Measurements from ENCODE around the gene TAF1D.

TAF1D gene

GRCh38 chr11:93773601-93774200 is 32.4 kb upstream of the TAF1D start:
- TF ChIP-seq SUZ12 (IDR thresholded peaks at IDR 0.05) (no peak), SP1 (IDR thresholded peaks at IDR 0.05) (no peak), HDGF (IDR thresholded peaks at IDR 0.05; ENCODE audit: borderline replicate concordance) (no peak), FOXK2 (IDR thresholded peaks at IDR 0.05) (no peak), LEF1 (IDR thresholded peaks at IDR 0.05; ENCODE audit: borderline replicate concordance) (no peak), FOXA1 (IDR thresholded peaks at IDR 0.05) (no peak), TARDBP (IDR thresholded peaks at IDR 0.05) (no peak), FOXM1 (IDR thresholded peaks at IDR 0.05; ENCODE audit: borderline replicate concordance) (no peak), ARNT (IDR thresholded peaks at IDR 0.05) (no peak), PKNOX1 (IDR thresholded peaks at IDR 0.05) (no peak), CTBP1 (IDR thresholded peaks at IDR 0.05; ENCODE audit: borderline replicate concordance) (no peak)
- CTCF ChIA-PET = no interaction called here
- DNase-seq (ENCODE audit: extremely low spot score) = no peak
- POLR2A ChIA-PET = interaction anchor here (2.8 kb wide), 1 partner anchor 10 kb away, joined by 19 read pairs; the partner anchor contains the start of gene MED17

- ChIA-PET POLR2A (interaction anchor here (2.8 kb wide), 1 partner anchor 11 kb away, joined by 19 read pairs; the partner anchor contains the start of gene MED17), CTCF (interaction anchor here (1.1 kb wide), 1 partner anchor 11 kb away, joined by 3 read pairs; the partner anchor contains the start of gene MED17)
- DNase-seq (ENCODE audit: extremely low spot score) = no peak
- TF ChIP-seq FOXM1 (IDR thresholded peaks at IDR 0.05; ENCODE audit: borderline replicate concordance) = no peak
- TF ChIP-seq CTBP1 (IDR thresholded peaks at IDR 0.05; ENCODE audit: borderline replicate concordance) = no peak
Measured at GRCh38 chr11:93773045-93773477, 31.8 kb upstream of the TAF1D start.

GRCh38 chr11:93772123-93772522 is 30.8 kb upstream of the TAF1D start:
- no peak for TF ChIP-seq PKNOX1 (IDR thresholded peaks at IDR 0.05)
- no peak for TF ChIP-seq FOXK2 (IDR thresholded peaks at IDR 0.05)
- no peak for TF ChIP-seq TARDBP (IDR thresholded peaks at IDR 0.05)
- no peak for TF ChIP-seq ZNF384 (IDR thresholded peaks at IDR 0.05)
- TF ChIP-seq FOXM1 (IDR thresholded peaks at IDR 0.05; ENCODE audit: borderline replicate concordance) = no peak
- no peak for TF ChIP-seq SUZ12 (IDR thresholded peaks at IDR 0.05)
- no peak for TF ChIP-seq CTBP1 (IDR thresholded peaks at IDR 0.05; ENCODE audit: borderline replicate concordance)
- no peak for TF ChIP-seq ARNT (IDR thresholded peaks at IDR 0.05)
- TF ChIP-seq L3MBTL2 (conservative IDR thresholded peaks at IDR 0.05) = no peak
- CTCF ChIA-PET = interaction anchor here (1.1 kb wide), 1 partner anchor 12 kb away, joined by 3 read pairs; the partner anchor contains the start of gene MED17
- DNase-seq (ENCODE audit: extremely low spot score) = no peak
- POLR2A ChIA-PET = interaction anchor here (2.8 kb wide), 1 partner anchor 12 kb away, joined by 19 read pairs; the partner anchor contains the start of gene MED17

- POLR2A ChIA-PET = interaction anchor here (0.7 to 1.1 kb wide), 2 partner anchors 14 to 28 kb away, joined by 4 to 5 read pairs; partner anchors contain the start of genes C11orf54, MED17 and TAF1D
- no peak for DNase-seq (ENCODE audit: extremely low spot score)
- TF ChIP-seq BHLHE40 (IDR thresholded peaks at IDR 0.05; ENCODE audit: borderline replicate concordance) (no peak), ELF4 (IDR thresholded peaks at IDR 0.05) (no peak), LEF1 (IDR thresholded peaks at IDR 0.05; ENCODE audit: borderline replicate concordance) (no peak), CTBP1 (IDR thresholded peaks at IDR 0.05; ENCODE audit: borderline replicate concordance) (no peak), FOXK2 (IDR thresholded peaks at IDR 0.05) (no peak), NFRKB (IDR thresholded peaks at IDR 0.05) (no peak), PKNOX1 (IDR thresholded peaks at IDR 0.05) (no peak), FOXM1 (IDR thresholded peaks at IDR 0.05; ENCODE audit: borderline replicate concordance) (no peak), HDGF (IDR thresholded peaks at IDR 0.05; ENCODE audit: borderline replicate concordance) (no peak), TARDBP (IDR thresholded peaks at IDR 0.05) (no peak), L3MBTL2 (conservative IDR thresholded peaks at IDR 0.05) (no peak)
- CTCF ChIA-PET = no interaction called here
Measured at GRCh38 chr11:93770160-93770559, 28.9 kb upstream of the TAF1D start.

- ChIA-PET POLR2A (interaction anchor here (1.6 to 1.9 kb wide), 2 partner anchors 17 to 26 kb away, joined by 3 to 6 read pairs; partner anchors contain the start of genes C11orf54, MED17 and TAF1D), CTCF (no interaction called here)
- no peak for DNase-seq (ENCODE audit: extremely low spot score)
- TF ChIP-seq FOXM1 (IDR thresholded peaks at IDR 0.05; ENCODE audit: borderline replicate concordance) = no peak
Measured at GRCh38 chr11:93767018-93767417, 25.7 kb upstream of the TAF1D start.

GRCh38 chr11:93766504-93766903 is 25.2 kb upstream of the TAF1D start:
- POLR2A ChIA-PET = interaction anchor here (1.6 kb wide), 1 partner anchor 25 kb away, joined by 3 read pairs; the partner anchor contains the start of genes C11orf54 and TAF1D
- no peak for TF ChIP-seq FOXA1 (IDR thresholded peaks at IDR 0.05)
- TF ChIP-seq ELF4 (IDR thresholded peaks at IDR 0.05) = no peak
- no peak for DNase-seq (ENCODE audit: extremely low spot score)
- CTCF ChIA-PET = no interaction called here

GRCh38 chr11:93765551-93765950 is 24.3 kb upstream of the TAF1D start:
- ChIA-PET CTCF (no interaction called here), POLR2A (interaction anchor here (1.6 kb wide), 1 partner anchor 24 kb away, joined by 3 read pairs; the partner anchor contains the start of genes C11orf54 and TAF1D)
- DNase-seq (ENCODE audit: extremely low spot score) = no peak
- TF ChIP-seq L3MBTL2 (conservative IDR thresholded peaks at IDR 0.05) (no peak), TARDBP (IDR thresholded peaks at IDR 0.05) (no peak), FOXA1 (IDR thresholded peaks at IDR 0.05) (no peak), LEF1 (IDR thresholded peaks at IDR 0.05; ENCODE audit: borderline replicate concordance) (no peak), NFRKB (IDR thresholded peaks at IDR 0.05) (no peak), SP1 (IDR thresholded peaks at IDR 0.05) (no peak), PKNOX1 (IDR thresholded peaks at IDR 0.05) (no peak), ARNT (IDR thresholded peaks at IDR 0.05) (no peak), ELF4 (IDR thresholded peaks at IDR 0.05) (no peak), FOXK2 (IDR thresholded peaks at IDR 0.05) (no peak), SUZ12 (IDR thresholded peaks at IDR 0.05) (no peak), BHLHE40 (IDR thresholded peaks at IDR 0.05; ENCODE audit: borderline replicate concordance) (no peak), FOXM1 (IDR thresholded peaks at IDR 0.05; ENCODE audit: borderline replicate concordance) (no peak), HDGF (IDR thresholded peaks at IDR 0.05; ENCODE audit: borderline replicate concordance) (no peak), ZNF384 (IDR thresholded peaks at IDR 0.05) (no peak), CTBP1 (IDR thresholded peaks at IDR 0.05; ENCODE audit: borderline replicate concordance) (no peak)

Data from HEK293T (cell line).